Stimulated activated naive B cell treated with anti-CD40 and anti-IgM and Interleukin-4, amounts not matched to agents 10 μg/mL and 1 μg/mL and 100 μg/mL, for 72 hours (primary cell): Measurements from ENCODE around the gene NOTCH4.

Source experiments
- ATAC-seq, 2 donors: fragments of 150-1000 bp; cut with Tn5 transposase; replicated peaks; 2 replicates each; pipeline ENCODE4 v1.10.0; 2021; ENCODE audit warnings: moderate library complexity in 1 of 2
- DNase-seq: peaks from one replicate; pipeline ENCODE4 v3.0.0; 2021
- H3K27ac Mint-ChIP-seq: one replicate; pipeline ENCODE4 v1.8.0; 2022; ENCODE audit warnings: mild to moderate bottlenecking, mixed read lengths
- H3K27me3 Mint-ChIP-seq, 2 donors: one replicate each; pipeline ENCODE4 v1.8.0; 2022; ENCODE audit warnings: mixed read lengths in 2 of 2
- H3K36me3 Mint-ChIP-seq, 2 donors: one replicate each; pipeline ENCODE4 v1.8.0; 2022; ENCODE audit warnings: mixed read lengths in 2 of 2, mild to moderate bottlenecking in 1 of 2
- H3K4me1 Mint-ChIP-seq, 2 donors: one replicate each; pipeline ENCODE4 v1.8.0; 2022; ENCODE audit warnings: mixed read lengths in 2 of 2, mild to moderate bottlenecking in 1 of 2
- H3K4me3 Mint-ChIP-seq, 2 donors: one replicate each; pipeline ENCODE4 v1.8.0; 2022; ENCODE audit warnings: mild to moderate bottlenecking in 2 of 2, mixed read lengths in 2 of 2, moderate library complexity in 1 of 2
- H3K9me3 Mint-ChIP-seq, 2 donors: one replicate each; pipeline ENCODE4 v1.8.0; 2022; ENCODE audit warnings: mixed read lengths in 2 of 2, mild to moderate bottlenecking in 1 of 2

The NOTCH4 gene

GRCh38 chr6:32240686-32241085 is 16.8 kb upstream of the NOTCH4 start:
- Mint-ChIP-seq H3K4me1 (peaks cover 18 to 35% of the 10 kb centered on the region in 2 donors), H3K27ac (peak overlapping the region; percentile 3), H3K4me3 (no peak overlapping the region), H3K27me3 (no peaks in the 10 kb centered on the region), H3K9me3 (no peaks in the 10 kb centered on the region), H3K36me3 (no peaks in the 10 kb centered on the region)
- DNase-seq = no peak
- peak in 1 of 2 donors; percentile 29 for ATAC-seq

- Mint-ChIP-seq H3K27me3 (peaks cover 0 to 9% of the 10 kb centered on the region in 2 donors), H3K4me1 (peaks cover 19 to 24% of the 10 kb centered on the region in 2 donors), H3K36me3 (no peaks in the 10 kb centered on the region), H3K9me3 (no peaks in the 10 kb centered on the region), H3K27ac (no peak overlapping the region), H3K4me3 (no peak overlapping the region)
- no peak for ATAC-seq
- DNase-seq = no peak
These were observed 15.6 kb upstream of the NOTCH4 start for GRCh38 chr6:32239462-32239861.

GRCh38 chr6:32234934-32235333 is 11.1 kb upstream of the NOTCH4 start:
- Mint-ChIP-seq H3K27ac (no peak overlapping the region), H3K4me3 (no peak overlapping the region), H3K9me3 (no peaks in the 10 kb centered on the region), H3K27me3 (peaks cover 0 to 9% of the 10 kb centered on the region in 2 donors), H3K4me1 (peaks cover 0 to 5% of the 10 kb centered on the region in 2 donors), H3K36me3 (no peaks in the 10 kb centered on the region)
- no peak for ATAC-seq
- no peak for DNase-seq

GRCh38 chr6:32226434-32226833 is 2.6 kb upstream of the NOTCH4 start:
- H3K27me3 Mint-ChIP-seq = no peaks in the 10 kb centered on the region
- peak overlapping the region; percentile 52 for H3K27ac Mint-ChIP-seq
- H3K4me1 Mint-ChIP-seq = peaks cover 43 to 63% of the 10 kb centered on the region in 2 donors
- no peak for DNase-seq
- no peak overlapping the region for H3K4me3 Mint-ChIP-seq
- H3K36me3 Mint-ChIP-seq = no peaks in the 10 kb centered on the region
- peaks cover 0 to 3% of the 10 kb centered on the region in 2 donors for H3K9me3 Mint-ChIP-seq
- peak; percentile 64 to 66 for ATAC-seq

- peaks cover 43 to 63% of the 10 kb centered on the region in 2 donors for H3K4me1 Mint-ChIP-seq
- no peak overlapping the region for H3K27ac Mint-ChIP-seq
- peak; percentile 95 to 96 for ATAC-seq
- no peaks in the 10 kb centered on the region for H3K36me3 Mint-ChIP-seq
- H3K27me3 Mint-ChIP-seq = no peaks in the 10 kb centered on the region
- H3K4me3 Mint-ChIP-seq = no peak overlapping the region
- H3K9me3 Mint-ChIP-seq = peaks cover 0 to 3% of the 10 kb centered on the region in 2 donors
- peak; percentile 69 for DNase-seq
These were observed 829 bp upstream of the NOTCH4 start for GRCh38 chr6:32224696-32225095.

- H3K27ac Mint-ChIP-seq = no peak overlapping the region
These were observed 1.3 kb downstream of the NOTCH4 start for GRCh38 chr6:32222333-32223230.

GRCh38 chr6:32220021-32220420 is 3.8 kb downstream of the NOTCH4 start:
- Mint-ChIP-seq H3K4me3 (no peak overlapping the region), H3K4me1 (peaks cover 27 to 35% of the 10 kb centered on the region in 2 donors), H3K36me3 (no peaks in the 10 kb centered on the region), H3K27me3 (peaks cover 0 to 6% of the 10 kb centered on the region in 2 donors), H3K27ac (no peak overlapping the region), H3K9me3 (no peaks in the 10 kb centered on the region)
- no peak for ATAC-seq
- DNase-seq = no peak

More at GRCh38 chr6:32222333-32223230, 1.3 kb downstream of the NOTCH4 start:
- ATAC-seq = no peak
- Mint-ChIP-seq H3K9me3 (peaks cover 0 to 3% of the 10 kb centered on the region in 2 donors), H3K4me1 (peaks cover 37 to 48% of the 10 kb centered on the region in 2 donors), H3K36me3 (no peaks in the 10 kb centered on the region), H3K27me3 (peaks cover 0 to 6% of the 10 kb centered on the region in 2 donors), H3K4me3 (peak overlapping the region in 1 of 2 donors; percentile 46)
- DNase-seq = no peak

- Mint-ChIP-seq H3K9me3 (no peaks in the 10 kb centered on the region), H3K4me3 (no peak overlapping the region), H3K27me3 (peaks cover 0 to 6% of the 10 kb centered on the region in 2 donors), H3K4me1 (peaks cover 19 to 23% of the 10 kb centered on the region in 2 donors), H3K36me3 (no peaks in the 10 kb centered on the region), H3K27ac (no peak overlapping the region)
- DNase-seq (no peak), ATAC-seq (no peak)
These were observed 5.7 kb downstream of the NOTCH4 start for GRCh38 chr6:32218167-32218566.

- ATAC-seq (no peak), DNase-seq (no peak)
- H3K9me3 Mint-ChIP-seq = no peaks in the 10 kb centered on the region
- peaks cover 10 to 11% of the 10 kb centered on the region in 2 donors for H3K4me1 Mint-ChIP-seq
- H3K27ac Mint-ChIP-seq = no peak overlapping the region
- H3K27me3 Mint-ChIP-seq = peaks cover 0 to 6% of the 10 kb centered on the region in 2 donors
- no peaks in the 10 kb centered on the region for H3K36me3 Mint-ChIP-seq
- H3K4me3 Mint-ChIP-seq = no peak overlapping the region
These were observed 6.9 kb downstream of the NOTCH4 start for GRCh38 chr6:32216998-32217397.

GRCh38 chr6:32216285-32216684 is 7.6 kb downstream of the NOTCH4 start:
- Mint-ChIP-seq H3K27me3 (peaks cover 0 to 6% of the 10 kb centered on the region in 2 donors), H3K4me3 (no peak overlapping the region), H3K27ac (no peak overlapping the region), H3K4me1 (peaks cover 10 to 11% of the 10 kb centered on the region in 2 donors), H3K9me3 (no peaks in the 10 kb centered on the region), H3K36me3 (no peaks in the 10 kb centered on the region)
- ATAC-seq = no peak
- no peak for DNase-seq

- ATAC-seq = no peak
- no peak for DNase-seq
- H3K36me3 Mint-ChIP-seq = no peaks in the 10 kb centered on the region
- H3K9me3 Mint-ChIP-seq = no peaks in the 10 kb centered on the region
- H3K4me1 Mint-ChIP-seq = peaks cover 10 to 11% of the 10 kb centered on the region in 2 donors
- no peak overlapping the region for H3K27ac Mint-ChIP-seq
- peaks cover 0 to 6% of the 10 kb centered on the region in 2 donors for H3K27me3 Mint-ChIP-seq
- H3K4me3 Mint-ChIP-seq = no peak overlapping the region
These were observed 8.2 kb downstream of the NOTCH4 start for GRCh38 chr6:32215617-32216016.

- DNase-seq (no peak), ATAC-seq (peak in 1 of 2 donors; percentile 48)
- Mint-ChIP-seq H3K27ac (no peak overlapping the region), H3K4me3 (no peak overlapping the region), H3K9me3 (no peaks in the 10 kb centered on the region), H3K4me1 (peaks cover 6 to 11% of the 10 kb centered on the region in 2 donors), H3K36me3 (no peaks in the 10 kb centered on the region), H3K27me3 (peaks cover 0 to 6% of the 10 kb centered on the region in 2 donors)
These were observed 9.7 kb downstream of the NOTCH4 start for GRCh38 chr6:32214126-32214525.

GRCh38 chr6:32213649-32214048 is 10.2 kb downstream of the NOTCH4 start:
- Mint-ChIP-seq H3K27me3 (peaks cover 0 to 2% of the 10 kb centered on the region in 2 donors), H3K36me3 (no peaks in the 10 kb centered on the region), H3K4me1 (peaks cover 6 to 11% of the 10 kb centered on the region in 2 donors), H3K4me3 (no peak overlapping the region), H3K9me3 (no peaks in the 10 kb centered on the region), H3K27ac (no peak overlapping the region)
- DNase-seq (no peak), ATAC-seq (no peak)

- DNase-seq = no peak
- Mint-ChIP-seq H3K4me1 (peaks cover 4 to 11% of the 10 kb centered on the region in 2 donors), H3K27ac (no peak overlapping the region), H3K36me3 (no peaks in the 10 kb centered on the region), H3K4me3 (no peak overlapping the region), H3K27me3 (no peaks in the 10 kb centered on the region), H3K9me3 (no peaks in the 10 kb centered on the region)
- no peak for ATAC-seq
These were observed 11.6 kb downstream of the NOTCH4 start for GRCh38 chr6:32212076-32212760.
